Glutamatergic neuron (in vitro differentiated cells): ENCODE measurements around the gene OR4E2. TPM values are rescaled to one million over a fixed set of nuclear protein-coding genes. Genes with fewer than 3 reads are reported as not detected.

ENCODE experiments used
- DNase-seq: peaks from one replicate; pipeline ENCODE4 v3.0.0; 2022
- H3K27ac Mint-ChIP-seq: one replicate; pipeline ENCODE4 v1.8.0; 2020; ENCODE audit warnings: mild to moderate bottlenecking, mixed read lengths, inconsistent platforms; ENCODE audit not compliant: unreplicated experiment
- H3K27me3 Mint-ChIP-seq: one replicate; pipeline ENCODE4 v1.8.0; 2020; ENCODE audit warnings: mild to moderate bottlenecking, moderate library complexity, mixed read lengths, inconsistent platforms; ENCODE audit not compliant: unreplicated experiment
- H3K36me3 Mint-ChIP-seq: one replicate; pipeline ENCODE4 v1.8.0; 2020; ENCODE audit warnings: mild to moderate bottlenecking, mixed read lengths, inconsistent platforms; ENCODE audit not compliant: unreplicated experiment
- H3K4me1 Mint-ChIP-seq: one replicate; pipeline ENCODE4 v1.8.0; 2020; ENCODE audit warnings: mild to moderate bottlenecking, low read depth, mixed read lengths, inconsistent platforms; ENCODE audit not compliant: unreplicated experiment
- H3K4me3 Mint-ChIP-seq: one replicate; pipeline ENCODE4 v1.8.0; 2020; ENCODE audit warnings: mild to moderate bottlenecking, mixed read lengths, inconsistent platforms; ENCODE audit not compliant: unreplicated experiment
- H3K9me3 Mint-ChIP-seq: one replicate; pipeline ENCODE4 v1.8.0; 2020; ENCODE audit warnings: mild to moderate bottlenecking, moderate library complexity, mixed read lengths, inconsistent platforms; ENCODE audit not compliant: unreplicated experiment
- CTCF ChIP-seq: fragments of 200-600 bp; sonication (generic); IDR thresholded peaks from one replicate; pipeline ENCODE4 v1.5.0; 2021; ENCODE audit not compliant: partially characterized antibody, unreplicated experiment
- total RNA-seq: library from RNA; stranded (reverse); fragmentation: NEBNext Ultra II Directional; extraction: Animal tissue kit (Norgen Biotek cat#: 25700); gene quantifications from one replicate; pipeline ENCODE4 v1.2.1, GENCODE V29; 2021; ENCODE audit not compliant: unreplicated experiment

Gene OR4E2
- total RNA-seq, 1 donor from 2014 or later: not detected

DNA sequence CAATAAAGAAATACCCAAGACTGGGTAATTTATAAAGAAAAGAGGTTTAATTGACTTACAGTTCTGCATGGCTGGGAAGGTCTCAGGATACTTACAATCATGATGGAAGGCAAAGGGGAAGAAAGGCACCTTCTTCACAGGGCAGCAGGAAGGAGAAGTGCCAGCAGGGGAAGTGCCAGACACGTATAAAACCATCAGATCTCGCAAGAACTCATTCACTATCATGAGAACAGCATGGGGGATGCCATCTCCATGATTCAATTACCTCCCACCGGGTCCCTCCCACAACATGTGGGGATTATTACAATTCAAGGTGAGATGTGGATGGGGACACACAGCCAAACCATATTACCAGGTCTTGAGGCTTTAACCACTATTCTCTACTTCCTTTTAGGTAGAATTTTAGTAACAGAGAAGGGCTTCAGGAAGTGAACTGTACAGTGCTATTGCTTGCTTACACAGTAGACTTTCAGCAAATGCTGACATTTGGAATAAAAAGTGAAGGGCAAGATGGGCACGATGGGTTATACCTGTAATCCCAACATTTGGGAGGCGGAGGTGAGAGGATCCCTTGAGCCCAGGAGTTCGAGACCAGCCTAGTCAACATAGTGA, 60.8 kb downstream of the OR4E2 start:
- peaks cover 2% of the 10 kb centered on the region for H3K9me3 Mint-ChIP-seq
- H3K4me1 Mint-ChIP-seq: no peaks in the 10 kb centered on the region
- no peak for TF ChIP-seq CTCF
- DNase-seq: no peak
- no peaks in the 10 kb centered on the region for H3K36me3 Mint-ChIP-seq
- no peak overlapping the region for H3K27ac Mint-ChIP-seq
- H3K27me3 Mint-ChIP-seq: no peaks in the 10 kb centered on the region
- H3K4me3 Mint-ChIP-seq: no peak overlapping the region

Other genes starting within 250 kb of the OR4E2 start
- gene CHD8, start 197.7 kb upstream of the OR4E2 start, total RNA-seq: 146 TPM
- gene RAB2B, start 176.9 kb upstream of the OR4E2 start, total RNA-seq: 75.2 TPM
- gene TOX4, start 176.6 kb upstream of the OR4E2 start, total RNA-seq: 63.0 TPM
- 90.0 TPM for gene METTL3, start 142.5 kb upstream of the OR4E2 start, total RNA-seq
- 62.9 TPM for gene SALL2, start 127.5 kb upstream of the OR4E2 start, total RNA-seq
- gene OR10G3, start 73.8 kb upstream of the OR4E2 start, total RNA-seq: not detected
- gene OR10G2, start 18.9 kb upstream of the OR4E2 start, total RNA-seq: not detected
- gene OR4E1, start 20.0 kb downstream of the OR4E2 start, total RNA-seq: not detected